Posterior vena cava (tissue), 2 donors: Measurements from ENCODE around the gene MYCT1. TPM values are rescaled to one million over a fixed set of nuclear protein-coding genes. Genes with fewer than 3 reads are reported as not detected.
"Not testable (repeated sequence)": the region's sequence is repeated elsewhere in the genome, so short reads cannot be mapped to it uniquely, and the experiment has no call there.

ENCODE experiments used
- DNase-seq: peaks from one replicate; pipeline ENCODE4 v3.0.0-alpha.2; 2020; ENCODE audit warnings: low spot score
- intact Hi-C, 2 donors: fragments of 100-400 bp; cut with DNase I; formaldehyde crosslinking; loops; one replicate each; pipeline versions ENCODE4 v1.14.1 to v1.14.2; 2022 to 2023
- long read RNA-seq, 2 donors: library from polyadenylated mRNA; unstranded; transcript quantifications; one replicate each; pipeline ENCODE4 v2.0.0, GENCODE V29; 2020 to 2021
- total RNA-seq, 2 donors: library from RNA; stranded (reverse); fragmentation: NEBNext Ultra II Directional; extraction: Animal tissue kit (Norgen Biotek cat#: 25700); gene quantifications; one replicate each; pipeline ENCODE4 v1.2.1, GENCODE V29; 2021
- donor health status: DM: yes; HTN: yes; CAD: no.
- donor health status: DM: yes; HTN: yes; CAD: no.

MYCT1 gene, protein sequence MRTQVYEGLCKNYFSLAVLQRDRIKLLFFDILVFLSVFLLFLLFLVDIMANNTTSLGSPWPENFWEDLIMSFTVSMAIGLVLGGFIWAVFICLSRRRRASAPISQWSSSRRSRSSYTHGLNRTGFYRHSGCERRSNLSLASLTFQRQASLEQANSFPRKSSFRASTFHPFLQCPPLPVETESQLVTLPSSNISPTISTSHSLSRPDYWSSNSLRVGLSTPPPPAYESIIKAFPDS
- total RNA-seq: 10 to 100 TPM; 13.2 to 13.6 TPM
- long read RNA-seq, donor 1, partial matches to known transcripts: 0 of 1 reads
- long read RNA-seq, donor 1, other reads (novel, unspliced or antisense): 0 of 1 reads
- long read RNA-seq, donor 2, partial matches to known transcripts: 0 of 3 reads
- long read RNA-seq, donor 2, other reads (novel, unspliced or antisense): 0 of 3 reads

DNA sequence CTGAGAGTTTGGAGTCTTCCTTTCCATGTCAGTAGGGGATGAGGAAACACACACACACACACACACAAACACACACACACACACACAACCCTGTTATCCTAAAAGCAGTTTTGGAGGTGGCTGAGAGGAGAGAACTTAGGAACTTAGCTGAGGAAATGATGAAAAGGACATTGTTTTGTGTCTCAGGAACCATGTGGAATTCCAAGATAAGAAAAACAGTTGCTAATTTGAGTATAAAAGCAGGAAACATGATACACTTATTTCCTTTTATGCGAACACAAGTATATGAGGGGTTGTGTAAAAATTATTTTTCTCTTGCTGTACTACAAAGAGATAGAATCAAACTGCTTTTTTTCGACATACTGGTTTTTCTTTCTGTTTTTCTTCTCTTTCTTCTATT lies at the start of gene MYCT1:
Gene MYCT1 (plus strand): TSS at position 264 of the 400 bp plus-strand sequence. CDS start 6 bp downstream, at position 270.
- intact Hi-C loops: no loop called here
- DNase-seq: no peak

DNA sequence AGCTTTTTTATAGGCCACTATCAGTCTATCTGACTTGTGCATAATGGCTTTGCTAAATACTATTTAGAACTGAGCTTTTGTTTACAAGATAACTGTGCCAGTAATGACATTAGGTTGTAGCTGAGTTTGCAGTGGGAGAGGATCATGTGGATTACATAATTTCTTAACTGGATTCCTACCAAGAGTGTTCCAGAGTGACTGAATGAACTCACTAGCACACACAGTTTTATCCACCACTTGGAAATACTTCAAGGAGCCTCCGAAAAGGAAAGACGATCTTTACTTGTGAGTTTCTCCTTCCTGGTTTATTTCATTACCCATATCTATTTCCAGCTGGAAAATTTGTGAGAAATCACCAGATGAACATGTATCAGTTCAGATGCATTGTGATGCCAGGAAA lies 49.6 kb upstream of the MYCT1 start:
- DNase-seq: no peak
- intact Hi-C loops: no loop called here

DNA sequence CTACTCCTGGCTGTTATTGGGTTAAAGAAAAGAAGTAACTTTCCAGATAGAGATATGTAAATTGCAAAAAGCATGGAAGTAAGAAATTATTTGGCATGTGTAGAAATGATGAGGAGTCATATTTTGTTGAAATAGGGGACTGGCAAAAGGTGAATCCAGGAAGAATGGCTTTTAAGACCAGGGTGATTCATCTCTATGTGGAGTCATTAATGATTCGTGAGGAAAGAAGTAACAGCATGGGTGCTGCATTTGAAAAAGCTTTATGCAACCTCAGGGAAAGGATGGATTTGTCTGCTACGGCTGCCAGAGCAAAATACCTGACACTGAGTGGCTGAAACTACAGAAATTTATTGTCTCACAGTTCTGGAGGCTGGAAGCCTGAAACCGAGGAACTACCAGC lies 45.7 kb upstream of the MYCT1 start:
- DNase-seq: no peak
- intact Hi-C loops: no loop called here

DNA sequence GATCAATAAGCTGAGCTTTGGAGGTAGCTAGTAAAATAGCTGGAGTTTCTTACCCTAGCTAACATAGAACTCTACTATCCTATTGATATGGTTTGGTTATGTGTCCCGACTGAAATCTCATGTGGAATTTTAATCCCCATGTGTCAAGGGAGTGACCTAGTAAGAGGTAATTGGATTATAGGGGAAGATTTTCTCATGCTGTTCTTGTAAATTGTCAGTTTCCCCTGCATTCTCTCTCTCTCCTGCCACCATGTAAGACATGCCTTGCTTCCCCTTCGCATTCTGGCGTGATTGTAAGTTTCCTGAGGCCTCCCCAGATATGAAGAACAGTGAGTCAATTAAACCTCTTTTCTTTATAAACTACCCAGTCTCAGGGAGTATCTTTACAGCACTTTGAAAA lies 35.9 kb upstream of the MYCT1 start:
- intact Hi-C loops: no loop called here

DNA sequence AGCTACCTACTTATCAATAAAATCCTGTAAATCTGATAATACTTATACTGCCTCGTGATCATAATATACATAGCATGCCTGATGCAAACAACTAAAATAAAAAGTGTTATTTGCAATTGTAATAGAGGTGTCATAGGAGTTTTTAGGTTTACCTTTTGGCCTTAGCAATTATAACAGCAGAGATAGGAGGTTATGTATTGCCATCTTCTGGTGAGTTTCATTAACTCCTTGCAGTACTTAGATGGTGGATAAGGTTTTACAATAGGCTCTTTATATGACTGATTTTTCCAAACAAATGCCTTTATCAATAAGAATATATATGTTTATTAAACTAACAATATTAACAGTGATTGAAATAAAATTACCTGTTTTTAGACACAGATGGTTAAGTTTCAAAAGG lies 27.8 kb upstream of the MYCT1 start:
- no peak for DNase-seq
- intact Hi-C loops: loop anchor here in 1 of 2 donors (5.0 kb wide), 1 partner anchor 118 kb away; no protein-coding TSS in a partner anchor

More for the DNA sequence above, 35.9 kb upstream of the MYCT1 start:
- no peak for DNase-seq

DNA sequence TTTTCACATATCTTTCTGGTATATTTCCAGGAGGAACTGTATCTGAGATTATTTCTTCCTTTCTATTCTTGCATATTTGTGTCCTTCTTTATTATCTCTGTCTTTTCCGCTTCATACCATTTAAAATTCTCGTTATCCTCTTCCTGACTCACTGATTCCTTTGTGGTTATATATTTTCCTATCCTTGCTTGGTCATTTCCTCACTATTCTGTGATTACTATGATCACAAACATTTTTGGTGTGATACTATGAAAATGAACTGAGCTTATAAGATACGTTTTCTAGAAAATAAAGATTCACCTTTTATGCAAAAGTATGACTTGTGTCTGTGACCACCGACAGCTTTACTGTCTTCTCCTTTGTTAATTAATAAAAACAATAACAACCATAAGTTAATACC lies 26.5 kb upstream of the MYCT1 start:
- intact Hi-C loops: loop anchor here in 1 of 2 donors (5.0 kb wide), 1 partner anchor 119 kb away; no protein-coding TSS in a partner anchor
- DNase-seq: no peak

DNA sequence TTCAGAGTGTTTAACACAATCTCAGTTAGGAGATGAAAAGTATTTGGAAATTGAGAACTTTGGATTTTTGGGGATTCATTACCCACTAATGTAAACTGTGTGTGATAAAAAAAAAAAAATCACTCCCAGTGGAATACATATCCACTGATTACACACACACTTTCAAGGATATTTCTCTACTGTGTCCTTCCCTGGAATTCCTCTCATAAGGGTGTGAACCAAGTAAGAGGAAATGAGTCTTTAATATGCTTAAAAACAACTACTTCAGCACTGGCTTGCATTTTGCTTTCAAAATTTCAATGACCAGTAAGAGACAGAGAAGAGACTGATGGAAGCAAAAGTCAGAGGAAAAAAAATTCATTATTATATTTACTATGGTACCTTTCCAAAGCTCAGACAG lies 24.5 kb upstream of the MYCT1 start:
- DNase-seq: no peak
- intact Hi-C loops: loop anchor here in 1 of 2 donors (5.0 kb wide), 1 partner anchor 121 kb away; no protein-coding TSS in a partner anchor

DNA sequence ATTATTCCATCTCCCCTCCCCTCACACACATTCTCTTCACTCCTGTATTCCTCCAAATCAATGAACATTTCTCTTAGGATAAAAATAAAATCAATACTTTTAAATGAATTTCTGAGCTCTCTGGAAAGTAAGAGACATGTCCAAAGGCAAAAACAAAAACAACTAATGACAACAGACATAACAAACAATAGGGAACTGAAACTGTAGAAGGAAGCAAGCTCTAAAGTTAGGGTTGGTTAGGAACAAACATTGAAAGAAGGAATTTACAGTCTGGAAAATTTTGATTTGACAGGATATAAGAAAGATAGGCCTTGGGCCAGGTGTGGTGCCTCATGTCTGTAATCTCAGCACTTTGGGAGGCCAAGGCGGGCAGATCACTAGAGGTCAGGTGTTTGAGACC lies 17.5 kb upstream of the MYCT1 start:
- intact Hi-C loops: no loop called here
- no peak for DNase-seq

DNA sequence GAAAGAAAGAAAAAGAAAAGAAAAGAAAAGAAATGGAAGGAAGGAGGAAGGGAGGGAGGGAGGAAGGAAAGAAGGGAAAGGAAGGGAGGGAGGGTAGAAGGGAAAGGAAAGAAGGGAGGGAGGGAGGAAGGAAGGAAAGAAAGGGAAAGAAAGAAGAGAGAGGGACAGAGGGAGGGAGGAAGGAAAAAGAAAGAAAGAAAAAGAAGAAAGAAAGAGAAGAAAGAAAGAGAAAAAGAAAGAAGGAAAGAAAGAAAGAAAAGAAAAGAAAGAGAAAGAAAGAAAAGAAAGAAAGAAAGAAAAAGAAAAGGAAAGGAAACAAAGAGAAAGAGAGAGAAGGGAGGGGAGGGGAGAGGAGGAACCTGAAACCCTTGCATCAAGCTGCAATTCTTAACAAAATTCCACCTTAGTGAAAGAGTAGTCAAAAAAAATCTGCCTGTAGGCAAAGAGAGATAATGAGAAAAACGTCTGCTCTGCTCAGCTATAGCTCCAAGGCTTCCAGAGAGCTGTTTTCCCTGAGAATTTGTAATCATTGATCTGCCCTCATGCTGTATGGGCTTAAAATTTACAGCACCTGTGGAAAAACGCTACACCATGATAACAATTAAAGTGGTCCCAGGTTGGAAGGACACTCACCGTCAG lies 16.7 kb upstream of the MYCT1 start:
- no peak for DNase-seq
- intact Hi-C loops: no loop called here

DNA sequence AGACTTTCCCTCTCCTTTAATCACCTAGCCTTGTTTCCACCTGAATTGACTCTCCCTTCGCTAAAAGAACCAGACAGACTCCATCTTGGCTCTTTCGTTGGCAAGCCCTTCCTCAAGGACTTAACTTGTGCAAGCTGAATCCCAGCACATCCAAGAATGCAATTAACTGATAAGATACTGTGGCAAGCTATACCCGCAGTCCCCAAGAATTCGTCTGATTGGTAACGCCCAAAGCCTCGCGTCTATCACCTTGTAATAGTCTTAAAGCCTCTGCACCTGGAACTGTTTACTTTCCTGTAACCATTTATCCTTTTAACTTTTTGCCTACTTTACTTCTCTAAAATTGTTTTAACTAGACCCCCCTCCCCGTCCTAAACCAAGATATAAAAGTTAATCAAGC lies 15.6 kb upstream of the MYCT1 start:
- intact Hi-C loops: no loop called here
- DNase-seq: no peak

DNA sequence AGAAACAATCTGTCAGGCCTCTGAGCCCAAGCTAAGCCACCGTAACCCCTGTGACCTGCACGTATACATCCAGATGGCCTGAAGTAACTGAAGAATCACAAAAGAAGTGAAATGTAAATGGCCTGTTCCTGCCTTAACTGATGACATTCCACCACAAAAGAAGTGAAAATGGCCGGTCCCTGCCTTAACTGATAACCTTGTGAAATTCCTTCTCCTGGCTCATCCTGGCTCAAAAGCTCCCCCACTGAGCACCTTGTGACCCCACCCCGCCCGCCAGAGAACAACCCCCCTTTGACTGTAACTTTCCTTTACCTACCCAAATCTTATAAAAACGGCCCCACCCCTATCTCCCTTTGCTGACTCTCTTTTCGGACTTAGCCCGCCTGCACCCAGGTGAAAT lies 14.8 kb upstream of the MYCT1 start:
- DNase-seq, intact Hi-C loops: not testable (repeated sequence)

DNA sequence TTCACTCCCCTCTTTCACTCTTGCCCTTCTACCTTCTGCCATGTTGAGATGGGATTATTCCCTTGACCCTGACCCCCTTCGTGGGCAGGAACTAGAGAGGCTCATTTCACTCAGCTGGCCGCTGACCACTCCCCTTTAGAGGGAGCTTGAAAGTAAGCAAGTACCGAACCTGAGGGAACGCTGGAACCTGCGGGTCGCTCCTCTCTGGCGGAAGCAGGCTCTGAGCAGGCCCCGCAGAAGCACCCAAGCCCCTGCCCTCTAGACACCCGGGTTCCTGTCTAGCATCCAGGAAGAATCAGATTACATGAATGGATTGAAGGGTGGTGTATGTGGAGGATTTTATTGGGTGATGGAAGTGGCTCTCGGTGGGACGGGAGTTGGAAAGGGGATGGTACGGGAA lies 11.9 kb upstream of the MYCT1 start:
- no peak for DNase-seq
- intact Hi-C loops: no loop called here

DNA sequence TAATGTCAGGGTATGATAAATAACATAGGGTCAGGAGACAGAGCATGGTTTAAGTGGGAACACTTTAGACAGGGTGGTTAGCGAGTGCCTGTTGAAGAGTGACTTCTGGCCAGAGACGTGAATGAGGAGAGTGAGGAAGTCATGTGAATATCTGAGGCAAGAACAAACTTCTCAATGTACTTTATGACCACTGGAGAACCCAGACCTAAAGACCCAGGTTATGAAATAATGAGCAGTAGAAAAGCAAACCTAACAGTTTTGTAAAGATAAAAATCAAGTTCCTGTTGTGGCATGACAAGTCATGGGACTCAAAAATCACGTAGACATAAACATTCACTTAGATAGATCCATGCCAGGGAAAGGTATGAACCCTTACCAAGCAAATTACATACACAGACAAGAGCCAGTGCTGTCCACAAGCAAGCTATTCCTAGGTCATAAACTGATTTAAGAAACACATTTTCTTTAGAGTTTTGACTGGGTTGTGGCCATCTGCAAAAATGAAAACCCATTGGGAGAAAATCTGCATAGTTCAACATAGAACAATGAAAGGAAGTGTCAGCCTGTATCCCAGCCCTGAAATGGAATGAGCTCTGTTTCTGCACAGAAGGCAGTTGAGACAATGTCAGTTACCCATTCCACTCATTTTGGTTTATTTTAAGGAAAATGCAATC lies 2.2 kb upstream of the MYCT1 start:
- intact Hi-C loops: no loop called here

DNA sequence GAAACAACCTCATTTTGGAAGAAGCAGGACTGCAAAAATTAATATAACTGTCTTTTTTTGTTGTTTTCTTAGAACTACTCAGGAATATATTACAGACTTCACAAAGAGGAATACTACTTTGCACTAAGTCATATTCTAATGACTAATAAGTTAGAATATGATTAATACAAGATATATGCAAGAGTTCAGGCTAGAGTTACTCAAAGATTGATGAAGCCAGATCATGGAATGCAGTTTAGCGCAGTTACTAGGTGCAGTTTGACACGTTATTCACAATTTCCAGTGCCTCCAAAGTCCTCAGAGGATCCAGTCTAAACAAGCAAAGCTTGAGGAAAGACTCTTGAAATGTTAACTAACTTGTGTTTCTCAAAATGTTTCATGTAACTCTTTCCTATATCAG lies 1.2 kb upstream of the MYCT1 start:
- DNase-seq: no peak
- intact Hi-C loops: no loop called here

More for the DNA sequence above, 2.2 kb upstream of the MYCT1 start:
- no peak for DNase-seq

DNA sequence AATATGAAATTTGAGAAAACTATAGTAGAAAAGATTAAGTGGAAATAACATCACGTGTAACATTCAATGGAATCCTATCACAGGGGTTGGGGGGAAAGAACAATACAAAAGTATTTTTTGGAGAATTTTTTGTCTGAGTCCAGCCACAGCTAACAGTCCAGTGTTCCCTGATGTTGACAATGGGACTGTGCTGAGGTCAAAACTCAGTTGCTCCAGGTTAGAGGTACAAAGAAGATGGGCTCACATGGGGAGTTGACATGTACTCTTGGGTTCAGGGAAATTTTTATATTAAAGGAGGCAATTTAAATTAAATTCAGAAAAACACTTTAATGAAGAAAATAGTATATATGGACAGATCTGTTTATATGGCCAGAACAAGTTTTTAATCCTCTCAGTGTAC lies 995 bp downstream of the MYCT1 start:
- intact Hi-C loops: no loop called here
- no peak for DNase-seq

DNA sequence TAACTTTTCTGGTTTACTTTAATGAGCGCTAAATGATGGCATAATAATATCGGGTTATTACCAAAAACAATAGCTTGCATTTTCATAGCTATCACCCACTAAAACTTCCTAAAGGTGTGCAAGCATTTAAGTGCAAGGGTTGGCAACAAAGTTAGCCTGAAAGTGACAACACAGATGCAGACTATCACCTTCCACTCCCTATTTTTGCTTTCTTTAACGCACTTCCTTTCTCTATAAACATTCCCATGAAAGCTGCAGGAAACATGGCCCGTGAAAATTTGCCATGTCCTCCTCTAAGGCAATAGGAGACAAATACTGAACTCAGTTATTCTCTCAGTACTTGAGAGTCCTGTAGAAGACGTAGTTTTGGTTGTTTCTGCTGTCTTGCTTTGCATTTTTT lies 2.7 kb downstream of the MYCT1 start:
- no peak for DNase-seq
- intact Hi-C loops: no loop called here

DNA sequence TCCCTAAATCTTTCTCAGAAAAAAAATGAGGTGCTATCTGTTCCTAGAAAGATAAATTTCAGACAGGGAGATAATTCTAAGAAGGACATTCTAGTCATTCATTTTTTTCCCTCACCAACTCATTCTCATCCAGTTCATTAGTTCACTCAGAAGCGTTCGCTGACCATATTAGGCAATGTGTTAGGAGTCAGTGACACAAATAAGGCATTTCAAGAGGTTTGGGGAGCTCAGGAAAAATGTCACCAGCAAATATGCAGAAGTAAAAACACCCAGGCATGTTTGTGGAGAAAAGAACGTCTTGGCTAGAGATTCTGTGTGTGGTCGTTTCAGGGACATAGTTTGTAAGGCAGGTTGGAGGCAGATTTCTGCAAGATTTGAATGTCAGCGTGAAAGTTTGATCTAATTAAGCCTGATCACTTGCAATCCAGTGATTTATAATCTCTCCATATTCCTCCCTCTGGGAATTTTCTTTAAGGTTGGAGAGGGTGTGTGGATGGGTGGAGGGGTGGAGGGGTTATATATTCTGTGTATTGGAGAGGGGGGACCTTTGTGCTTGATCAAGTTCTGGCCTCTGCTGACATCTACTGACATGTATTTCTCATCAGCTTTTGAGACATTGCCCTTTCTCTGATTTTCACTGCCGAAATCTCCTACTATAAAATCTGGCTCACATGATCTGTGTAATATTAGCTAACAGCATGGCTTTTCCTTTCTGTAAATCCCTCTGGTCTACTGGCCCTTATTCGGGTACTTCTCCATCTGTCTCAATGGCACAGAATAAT lies 3.6 kb downstream of the MYCT1 start:
- DNase-seq: no peak
- intact Hi-C loops: no loop called here

DNA sequence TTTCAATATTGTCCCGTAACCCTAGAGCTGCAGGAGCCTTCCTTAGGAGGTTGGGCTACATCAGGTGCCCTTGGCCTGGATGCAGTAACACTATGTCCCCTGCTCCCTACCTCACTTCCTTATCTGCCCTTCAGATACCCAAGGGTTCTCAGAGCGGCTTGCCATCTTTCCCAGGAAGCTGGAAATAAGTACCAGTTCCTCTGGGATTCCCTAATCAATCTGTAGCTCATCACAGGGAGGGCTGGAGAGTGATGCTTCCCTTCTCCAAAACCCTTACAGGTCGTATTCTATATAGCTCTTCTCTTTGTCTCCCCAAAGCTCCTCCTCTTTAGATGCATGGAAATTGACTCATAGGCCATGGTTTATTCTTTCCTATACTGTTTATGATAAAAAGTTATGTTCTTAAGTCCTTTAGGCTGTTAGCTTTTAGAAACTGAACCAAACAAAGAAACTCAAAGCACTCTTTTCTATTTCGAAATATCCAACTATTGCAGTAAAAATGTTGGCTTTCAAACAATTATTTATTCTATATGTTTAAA lies 4.2 kb downstream of the MYCT1 start:
- intact Hi-C loops: no loop called here
- no peak for DNase-seq

DNA sequence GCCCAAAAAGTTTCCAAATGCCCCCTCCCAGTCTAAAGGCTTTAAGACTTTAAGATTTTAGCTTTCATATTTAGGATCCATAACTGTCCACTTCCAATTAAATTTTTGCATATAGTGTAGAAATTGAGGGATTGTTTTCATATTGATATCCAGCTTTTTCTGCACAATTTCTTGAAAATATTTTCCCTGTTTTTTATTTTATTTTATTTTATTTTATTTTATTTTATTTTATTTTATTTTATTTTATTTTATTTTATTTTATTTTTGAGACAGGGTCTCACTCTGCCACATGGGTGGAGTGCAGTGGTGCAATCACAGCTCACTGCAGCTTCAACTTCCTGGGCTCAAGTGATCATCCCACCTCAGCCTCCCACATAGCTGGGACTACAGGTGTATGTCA lies 6.1 kb downstream of the MYCT1 start:
- intact Hi-C loops, DNase-seq: not testable (repeated sequence)
